Trophoblast cell (in vitro differentiated cells and primary cell): ENCODE measurements around the gene RANBP17.

ENCODE experiments used
- DNase-seq, 2 donors: peaks; one replicate each; pipeline ENCODE4 v3.0.0-alpha.2; 2016
- H2AFZ ChIP-seq: 2 replicates; pipeline ENCODE4 v1.6.1; 2013; ENCODE audit warnings: low read length, moderate library complexity, mild to moderate bottlenecking; ENCODE audit not compliant: insufficient read depth, poor library complexity
- H2AK5ac ChIP-seq: 2 replicates; pipeline ENCODE4 v1.6.1; 2013; ENCODE audit warnings: mild to moderate bottlenecking, low read length
- H2BK120ac ChIP-seq: 2 replicates; pipeline ENCODE4 v1.6.1; 2013; ENCODE audit warnings: low read length, mild to moderate bottlenecking, moderate library complexity; ENCODE audit not compliant: insufficient read depth, poor library complexity
- H2BK12ac ChIP-seq: 2 replicates; pipeline ENCODE4 v1.6.1; 2013; ENCODE audit warnings: mild to moderate bottlenecking, low read length, moderate library complexity
- H2BK5ac ChIP-seq: 2 replicates; pipeline ENCODE4 v1.6.1; 2013; ENCODE audit warnings: low read length, low read depth, moderate library complexity, mild to moderate bottlenecking; ENCODE audit not compliant: poor library complexity
- H3K14ac ChIP-seq: 2 replicates; pipeline ENCODE4 v1.6.1; 2013; ENCODE audit warnings: mild to moderate bottlenecking, low read length
- H3K18ac ChIP-seq: 2 replicates; pipeline ENCODE4 v1.6.1; 2013; ENCODE audit warnings: mild to moderate bottlenecking, low read length
- H3K23ac ChIP-seq: 2 replicates; pipeline ENCODE4 v1.6.1; 2013; ENCODE audit warnings: low read length
- H3K27ac ChIP-seq: 2 replicates; pipeline ENCODE4 v1.5.1; 2013; ENCODE audit warnings: low read depth, mild to moderate bottlenecking, inconsistent platforms, low read length, moderate library complexity
- H3K27me3 ChIP-seq: 2 replicates; pipeline ENCODE4 v1.6.1; 2013; ENCODE audit warnings: inconsistent platforms, mild to moderate bottlenecking, low read length, moderate library complexity; ENCODE audit not compliant: insufficient read depth
- H3K36me3 ChIP-seq, 2 experiments: 1 replicate in 1 of 2; 2 replicates in 1 of 2; pipeline ENCODE4 v1.6.1; 2013; ENCODE audit warnings: low read length in 2 of 2, mild to moderate bottlenecking in 2 of 2, moderate library complexity in 1 of 2; ENCODE audit not compliant: insufficient read depth in 2 of 2, control insufficient read depth in 1 of 2
- H3K4ac ChIP-seq: 2 replicates; pipeline ENCODE4 v1.6.1; 2013; ENCODE audit warnings: low read depth, mild to moderate bottlenecking, low read length, moderate library complexity
- H3K4me1 ChIP-seq, 2 experiments: 1 replicate in 1 of 2; 2 replicates in 1 of 2; pipeline ENCODE4 v1.6.1; 2013; ENCODE audit warnings: low read length in 2 of 2, mild to moderate bottlenecking in 2 of 2, moderate library complexity in 1 of 2; ENCODE audit not compliant: insufficient read depth in 2 of 2, control insufficient read depth in 1 of 2
- H3K4me2 ChIP-seq: 2 replicates; pipeline ENCODE4 v1.6.1; 2013; ENCODE audit warnings: inconsistent platforms, mild to moderate bottlenecking, low read length, moderate library complexity
- H3K4me3 ChIP-seq: 2 replicates; pipeline ENCODE4 v1.5.1; 2013; ENCODE audit warnings: mild to moderate bottlenecking, low read depth, low read length, inconsistent platforms
- H3K79me1 ChIP-seq: one replicate; pipeline ENCODE4 v1.6.1; 2013; ENCODE audit warnings: low read length
- H3K79me2 ChIP-seq: 2 replicates; pipeline ENCODE4 v1.6.1; 2013; ENCODE audit warnings: low read length, mild to moderate bottlenecking; ENCODE audit not compliant: control insufficient read depth, insufficient read depth, poor library complexity
- H3K9ac ChIP-seq: 2 replicates; pipeline ENCODE4 v1.6.1; 2013; ENCODE audit warnings: mild to moderate bottlenecking, low read length
- H3K9me3 ChIP-seq: 2 replicates; pipeline ENCODE4 v1.6.1; 2013; ENCODE audit warnings: low read depth, mild to moderate bottlenecking, control low read depth, inconsistent platforms, low read length; ENCODE audit not compliant: insufficient read depth
- H4K12ac ChIP-seq: 2 replicates; pipeline ENCODE4 v1.6.1; 2013; ENCODE audit warnings: low read depth, mild to moderate bottlenecking, low read length, moderate library complexity
- H4K8ac ChIP-seq: 2 replicates; pipeline ENCODE4 v1.6.1; 2013; ENCODE audit warnings: low read depth, mild to moderate bottlenecking, low read length, moderate library complexity
- H4K91ac ChIP-seq: one replicate; pipeline ENCODE4 v1.6.1; 2013; ENCODE audit warnings: low read depth, mild to moderate bottlenecking, low read length, moderate library complexity
- WGBS: extraction: QIAGEN DNeasy Blood & Tissue Kit; methylation state at CpG from one replicate; pipeline ENCODE4 v1.1.7; 2013; ENCODE audit warnings: missing lambda C conversion rate; ENCODE audit not compliant: insufficient read length, insufficient coverage; ENCODE audit errors: extremely low coverage; 5-methylcytosine and 5-hydroxymethylcytosine counted together

Gene RANBP17

DNA sequence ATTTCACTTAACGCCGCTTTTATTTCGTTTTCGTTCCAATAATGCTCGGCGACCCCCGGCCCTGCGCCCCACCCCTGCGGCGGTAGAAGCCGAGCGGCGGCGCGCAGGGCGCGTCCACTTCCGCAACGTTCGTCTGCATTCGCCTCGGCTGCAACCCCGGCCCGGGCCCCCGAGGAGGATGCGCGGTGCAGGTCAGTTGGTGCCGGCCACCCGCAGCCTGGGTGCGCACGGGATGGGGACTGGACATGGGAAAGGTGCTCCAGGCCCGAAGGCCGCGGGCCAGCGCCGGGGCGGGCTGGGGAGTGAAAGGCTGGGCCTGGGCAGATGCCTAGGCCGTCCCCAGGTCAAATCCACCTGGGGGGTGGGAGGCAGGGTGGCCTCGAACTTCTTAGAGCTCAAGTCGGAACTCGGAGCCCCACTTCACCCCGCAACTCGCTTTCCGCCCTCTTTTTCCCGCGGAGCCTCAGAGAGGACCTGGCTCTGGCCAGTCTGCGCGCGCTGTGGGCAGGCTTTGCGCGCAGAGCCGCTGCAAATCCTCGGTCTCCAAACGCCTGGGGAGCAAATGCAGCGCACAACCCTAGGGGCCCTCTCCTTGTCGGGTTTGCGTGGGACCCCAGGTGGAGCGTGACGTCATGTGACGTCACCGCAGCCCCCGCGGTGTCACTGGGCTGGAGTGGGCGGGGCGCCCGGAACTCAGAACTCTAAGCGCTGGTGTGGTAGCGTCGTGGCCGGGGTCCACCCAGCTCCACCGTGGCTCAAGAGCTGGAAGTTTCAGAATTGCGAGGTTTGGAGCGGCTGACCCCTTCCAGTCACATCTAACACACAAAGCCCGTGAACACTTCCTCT is 450.5 kb downstream of the RANBP17 start:
- peak in 1 of 2 donors; percentile 20 for DNase-seq
- Histone ChIP-seq H2BK5ac (no peak overlapping the region), H3K4me1 (peaks cover 23 to 30% of the 10 kb centered on the region in 2 experiments), H4K12ac (no peak overlapping the region), H2BK120ac (no peak overlapping the region), H2BK12ac (no peak overlapping the region), H3K9me3 (peaks cover 9% of the 10 kb centered on the region), H3K14ac (no peak overlapping the region), H2AFZ (no peak overlapping the region), H2AK5ac (no peak overlapping the region), H3K18ac (no peak overlapping the region), H3K23ac (no peak overlapping the region), H4K91ac (no peak overlapping the region), H3K79me1 (no peaks in the 10 kb centered on the region), H3K27me3 (peaks cover 93% of the 10 kb centered on the region), H3K9ac (no peak overlapping the region), H3K4ac (no peak overlapping the region), H3K79me2 (no peaks in the 10 kb centered on the region), H3K4me2 (peak overlapping the region; percentile 29), H4K8ac (no peak overlapping the region), H3K4me3 (no peak overlapping the region), H3K27ac (no peak overlapping the region), H3K36me3 (no peaks in the 10 kb centered on the region)
- no CpG with 5 or more reads among the region's 74 CpGs for WGBS

DNA sequence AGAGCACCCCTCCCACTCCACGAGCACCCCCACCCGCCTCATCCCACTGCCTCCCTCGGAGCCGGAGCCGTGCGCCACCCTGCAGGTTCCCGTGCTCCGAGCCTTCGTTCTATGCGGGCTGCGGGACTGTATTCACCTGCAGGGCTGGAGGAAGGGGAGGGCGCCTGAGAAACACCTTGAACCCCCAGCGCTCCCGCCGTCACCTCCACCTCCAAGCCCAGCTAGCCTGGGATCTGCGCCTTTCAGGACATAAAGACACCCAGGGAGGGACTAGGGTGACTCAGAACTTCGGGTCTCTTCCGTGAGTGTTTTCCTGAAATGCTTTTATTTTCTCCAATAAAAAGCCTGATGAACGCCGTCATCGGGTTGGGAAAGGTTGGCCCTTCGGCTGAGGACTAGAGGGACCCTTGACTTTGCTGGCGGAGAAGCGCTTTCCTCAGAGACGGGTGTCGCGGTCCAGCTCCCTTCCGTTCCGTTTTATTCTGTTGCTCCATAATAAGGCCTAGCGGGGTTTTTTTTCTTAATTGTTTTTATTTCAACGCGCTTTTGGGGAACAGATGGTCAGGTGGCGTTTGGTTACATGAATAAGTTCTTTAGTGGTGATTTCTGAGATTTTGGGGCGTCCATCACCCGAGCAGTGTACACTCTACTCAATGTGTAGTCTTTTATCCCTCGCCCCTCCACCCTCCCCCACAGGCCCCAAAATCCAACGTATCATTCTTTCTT is 451.8 kb downstream of the RANBP17 start:
- Histone ChIP-seq H2AFZ (no peak overlapping the region), H3K27ac (no peak overlapping the region)

DNA sequence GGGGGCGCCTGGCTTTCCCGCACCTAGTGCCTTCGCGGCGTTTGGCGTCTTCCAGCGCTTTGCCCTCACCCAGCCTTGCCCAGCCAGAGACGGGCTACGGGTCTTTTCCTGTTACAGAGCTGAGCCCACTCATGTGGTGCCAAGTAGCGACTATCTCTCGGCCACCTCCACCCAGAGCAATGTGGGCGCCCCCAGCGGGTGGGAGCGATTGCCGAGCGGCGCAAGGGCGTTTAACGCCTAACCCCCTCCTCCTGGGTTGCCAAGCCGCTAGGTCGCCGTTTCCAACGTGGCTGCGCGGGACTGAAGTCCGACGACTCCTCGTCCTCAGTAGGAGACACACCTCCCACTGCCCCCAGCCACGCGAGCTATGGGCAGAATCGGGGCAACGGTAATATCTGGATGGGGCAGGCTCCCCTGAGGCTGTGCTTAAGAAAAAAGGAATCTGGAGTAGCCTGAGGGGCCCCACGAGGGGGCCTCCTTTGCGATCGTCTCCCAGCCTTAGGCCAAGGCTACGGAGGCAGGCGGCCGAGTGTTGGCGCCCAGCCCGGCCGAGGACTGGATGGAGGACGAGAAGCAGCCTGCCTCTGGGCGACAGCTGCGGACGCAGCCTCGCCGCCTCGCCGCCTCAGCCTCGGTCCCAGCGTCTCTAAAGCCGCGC is 453.0 kb downstream of the RANBP17 start:
- Histone ChIP-seq H3K23ac (no peak overlapping the region), H2AK5ac (no peak overlapping the region), H3K36me3 (no peaks in the 10 kb centered on the region), H3K79me2 (no peaks in the 10 kb centered on the region), H3K27me3 (peaks cover 84% of the 10 kb centered on the region), H4K12ac (no peak overlapping the region), H4K91ac (no peak overlapping the region), H4K8ac (no peak overlapping the region), H3K18ac (no peak overlapping the region), H3K4me3 (peak overlapping the region; percentile 40), H3K4me1 (peaks cover 17 to 22% of the 10 kb centered on the region in 2 experiments), H3K79me1 (no peaks in the 10 kb centered on the region), H2BK120ac (no peak overlapping the region), H3K4me2 (peak overlapping the region; percentile 50), H3K9ac (no peak overlapping the region), H2BK5ac (no peak overlapping the region), H3K27ac (no peak overlapping the region), H2BK12ac (no peak overlapping the region), H3K9me3 (peaks cover 4% of the 10 kb centered on the region), H3K14ac (no peak overlapping the region), H3K4ac (no peak overlapping the region), H2AFZ (no peak overlapping the region)
- WGBS, result no CpG with 5 or more reads among the region's 53 CpGs
- no peak for DNase-seq

More for the DNA sequence above, 451.8 kb downstream of the RANBP17 start:
- peaks cover 23 to 26% of the 10 kb centered on the region in 2 experiments for H3K4me1 ChIP-seq
- H3K27me3 ChIP-seq, result peaks cover 92% of the 10 kb centered on the region
- no peaks in the 10 kb centered on the region for H3K36me3 ChIP-seq
- no peak overlapping the region for H3K4me2 ChIP-seq
- H2BK120ac ChIP-seq, result no peak overlapping the region
- no peak overlapping the region for H3K18ac ChIP-seq
- H3K23ac ChIP-seq, result no peak overlapping the region
- H4K91ac ChIP-seq, result no peak overlapping the region
- H2BK5ac ChIP-seq, result no peak overlapping the region
- H3K9ac ChIP-seq, result no peak overlapping the region
- H4K12ac ChIP-seq, result no peak overlapping the region
- no peak overlapping the region for H2AK5ac ChIP-seq
- no peak for DNase-seq
- H3K4ac ChIP-seq, result no peak overlapping the region
- no peaks in the 10 kb centered on the region for H3K79me2 ChIP-seq
- H3K4me3 ChIP-seq, result no peak overlapping the region
- H3K9me3 ChIP-seq, result peaks cover 7% of the 10 kb centered on the region
- H4K8ac ChIP-seq, result no peak overlapping the region
- no peak overlapping the region for H3K14ac ChIP-seq
- H3K79me1 ChIP-seq, result no peaks in the 10 kb centered on the region
- no peak overlapping the region for H2BK12ac ChIP-seq
- no CpG with 5 or more reads among the region's 37 CpGs for WGBS

DNA sequence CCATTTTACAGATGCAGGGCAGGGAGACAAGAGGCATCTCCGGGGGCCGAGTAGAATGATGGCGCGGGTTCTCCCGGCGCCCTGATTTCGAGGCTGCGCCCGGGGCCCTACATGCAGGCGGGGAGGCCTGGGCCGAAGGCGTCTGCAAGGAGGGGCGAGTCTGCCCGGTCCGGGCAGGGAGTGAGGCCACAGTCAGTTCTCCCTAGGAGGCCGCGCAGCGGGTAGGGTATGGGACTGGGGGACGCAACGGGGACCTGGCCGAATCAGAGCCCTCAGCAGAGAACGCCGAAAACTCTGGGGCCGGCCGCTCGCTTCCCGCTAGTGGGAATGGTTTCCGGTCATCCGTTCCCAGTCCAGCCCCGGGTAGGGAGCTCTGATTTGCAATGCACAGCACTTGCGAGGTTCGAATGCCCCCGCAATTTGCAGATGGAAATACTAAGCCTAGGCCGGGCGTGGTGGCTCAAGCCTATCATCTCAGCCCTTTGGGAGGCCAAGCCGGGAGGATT is 453.6 kb downstream of the RANBP17 start:
- H2AK5ac ChIP-seq, result no peak overlapping the region
- H3K4me3 ChIP-seq, result no peak overlapping the region
- no peak overlapping the region for H4K8ac ChIP-seq
- H3K27me3 ChIP-seq, result peaks cover 82% of the 10 kb centered on the region
- no peak for DNase-seq
- H4K12ac ChIP-seq, result no peak overlapping the region
- no peak overlapping the region for H3K18ac ChIP-seq
- no peak overlapping the region for H2BK12ac ChIP-seq
- H3K27ac ChIP-seq, result no peak overlapping the region
- no peak overlapping the region for H4K91ac ChIP-seq
- H2BK120ac ChIP-seq, result no peak overlapping the region
- no peak overlapping the region for H3K14ac ChIP-seq
- H3K79me2 ChIP-seq, result no peaks in the 10 kb centered on the region
- peaks cover 15 to 19% of the 10 kb centered on the region in 2 experiments for H3K4me1 ChIP-seq
- H3K9ac ChIP-seq, result no peak overlapping the region
- no peak overlapping the region for H2BK5ac ChIP-seq
- WGBS, result no CpG with 5 or more reads among the region's 36 CpGs
- no peaks in the 10 kb centered on the region for H3K79me1 ChIP-seq
- no peak overlapping the region for H2AFZ ChIP-seq
- peak overlapping the region; percentile 50 for H3K4me2 ChIP-seq
- H3K9me3 ChIP-seq, result peaks cover 4% of the 10 kb centered on the region
- no peaks in the 10 kb centered on the region for H3K36me3 ChIP-seq
- H3K4ac ChIP-seq, result no peak overlapping the region
- H3K23ac ChIP-seq, result no peak overlapping the region
